GM19023 (cell line): ENCODE measurements around the gene P3H4.
A peak's percentile ranks its signal among the peaks of the same experiment; 100 is the strongest.
"Not testable (repeated sequence)": the region's sequence is repeated elsewhere in the genome, so short reads cannot be mapped to it uniquely, and the experiment has no call there.

Source experiments
- ATAC-seq: cut with Tn5 transposase; IDR thresholded peaks from one replicate; pipeline ENCODE4 v1.9.1; 2021; ENCODE audit warnings: mild to moderate bottlenecking, moderate library complexity; ENCODE audit not compliant: unreplicated experiment

Gene P3H4

DNA sequence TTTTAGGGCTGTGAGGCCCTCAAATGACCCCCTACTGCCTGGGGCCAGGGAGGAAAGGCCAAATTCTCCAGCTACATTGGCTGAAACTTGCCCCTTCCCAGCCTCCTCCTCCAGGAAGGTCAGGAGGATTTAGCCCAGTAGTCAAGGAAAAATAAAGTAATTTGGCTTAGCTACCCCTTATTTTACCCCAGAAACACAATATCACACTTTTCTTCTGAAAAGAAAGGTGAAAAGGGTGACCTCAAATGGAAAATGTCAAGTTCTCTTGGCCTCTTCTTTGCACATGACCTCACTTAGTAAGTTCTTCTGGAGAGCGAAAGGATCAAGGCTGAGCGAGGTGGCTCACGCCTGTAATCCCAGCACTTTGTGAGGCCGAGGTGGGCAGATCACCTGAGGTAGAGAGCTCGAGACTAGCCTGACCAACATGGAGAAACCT, 17.2 kb downstream of the P3H4 start:
- ATAC-seq = no peak

GRCh38 chr17:41793784-41794539, 17.8 kb downstream of the P3H4 start:
- ATAC-seq = no peak

DNA sequence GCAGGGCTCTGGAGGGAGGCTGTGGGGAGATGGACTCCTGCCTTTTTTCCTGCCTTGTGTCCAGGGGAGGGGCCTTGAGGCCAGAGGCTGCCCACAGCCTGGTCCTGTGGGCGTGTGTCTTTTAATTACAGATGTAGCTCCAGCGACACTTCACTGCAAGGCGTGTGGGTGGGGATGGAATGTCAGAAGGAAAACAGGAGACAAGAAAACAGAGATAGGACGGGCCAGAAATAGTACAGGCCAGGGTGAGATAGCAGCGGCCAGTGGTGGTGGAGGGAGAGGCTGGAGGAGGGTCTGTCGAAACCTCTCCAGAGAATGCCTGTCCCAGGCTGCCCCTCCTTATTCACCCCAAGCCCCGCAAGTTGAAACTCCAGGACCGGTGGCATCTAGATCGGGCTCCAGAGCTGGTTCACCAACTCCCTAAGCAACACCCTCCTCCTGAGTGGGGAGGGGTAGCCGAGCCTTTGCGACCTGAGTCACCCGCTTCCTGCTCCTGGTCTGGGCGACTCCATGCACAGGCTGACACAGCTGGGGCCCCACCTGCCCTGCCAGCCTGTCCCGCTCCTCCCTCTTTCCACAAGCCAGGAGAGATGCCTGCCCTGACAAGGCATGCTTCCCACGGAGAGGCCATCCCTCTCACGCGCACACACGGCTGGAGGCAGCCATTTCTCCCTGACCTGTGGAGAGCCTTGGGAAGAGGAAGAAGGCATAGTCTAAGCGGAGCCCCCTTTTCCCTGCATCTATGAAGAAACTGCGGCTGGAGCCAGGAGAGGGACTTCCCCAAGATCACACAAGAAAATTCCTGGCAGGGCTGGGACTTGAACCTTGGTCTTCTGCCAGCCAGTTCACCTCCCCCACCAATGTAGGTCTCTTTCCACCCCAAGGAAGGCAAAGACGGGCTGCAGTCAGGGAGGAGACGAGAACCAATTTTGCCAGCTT, 18.6 kb downstream of the P3H4 start:
- no peak for ATAC-seq

- ATAC-seq = no peak
Measured at GRCh38 chr17:41787021-41787418, 24.7 kb downstream of the P3H4 start.

- peak; percentile 77 for ATAC-seq
Measured at GRCh38 chr17:41786227-41787020, 25.3 kb downstream of the P3H4 start, which contains the start of gene JUP. JUP (minus strand) TSS chr17:41786711; CDS start chr17:41771854, 14,857 bp downstream.

DNA sequence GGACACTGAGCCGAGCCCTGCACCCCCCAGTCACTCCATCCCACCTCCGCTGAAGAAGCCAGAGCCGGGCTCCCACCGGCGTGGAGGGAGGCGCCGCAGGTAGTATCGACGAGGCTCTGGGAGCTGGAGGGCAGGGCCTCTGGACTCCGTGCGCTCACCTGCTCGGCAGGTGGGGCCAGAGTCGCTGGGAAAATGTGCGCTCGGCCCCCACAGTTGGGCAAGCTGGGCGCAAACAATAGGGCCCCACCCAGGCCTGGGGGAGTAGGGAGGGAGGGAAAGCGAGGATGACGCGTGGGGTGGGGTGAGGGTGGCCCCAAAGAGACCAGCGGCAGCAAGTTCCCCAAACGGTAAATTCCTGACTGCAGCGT, 25.9 kb downstream of the P3H4 start:
- no peak for ATAC-seq

- no peak for ATAC-seq
Measured at GRCh38 chr17:41785091-41785858, 26.5 kb downstream of the P3H4 start.

GRCh38 chr17:41784207-41784744, 27.5 kb downstream of the P3H4 start:
- no peak for ATAC-seq

DNA sequence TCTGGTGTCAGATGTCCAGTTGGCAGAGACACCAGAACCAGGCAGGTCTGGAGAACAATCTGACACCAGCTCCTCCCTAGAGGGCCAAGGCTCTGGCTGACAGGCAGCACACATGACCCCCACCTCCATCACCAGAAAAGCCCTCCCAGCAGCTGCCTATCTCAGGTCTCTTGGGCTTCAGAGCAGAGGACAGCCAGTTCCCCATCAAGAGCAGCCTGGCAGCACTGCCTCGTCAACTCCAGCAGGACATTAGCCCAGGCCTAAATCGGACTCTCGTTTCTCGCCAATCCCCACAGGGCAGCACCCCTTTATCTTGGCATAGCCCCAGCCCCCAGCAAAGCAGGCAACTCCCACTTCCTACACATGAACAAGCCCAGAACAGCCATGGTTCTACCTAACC, 29.6 kb downstream of the P3H4 start:
- ATAC-seq = no peak

DNA sequence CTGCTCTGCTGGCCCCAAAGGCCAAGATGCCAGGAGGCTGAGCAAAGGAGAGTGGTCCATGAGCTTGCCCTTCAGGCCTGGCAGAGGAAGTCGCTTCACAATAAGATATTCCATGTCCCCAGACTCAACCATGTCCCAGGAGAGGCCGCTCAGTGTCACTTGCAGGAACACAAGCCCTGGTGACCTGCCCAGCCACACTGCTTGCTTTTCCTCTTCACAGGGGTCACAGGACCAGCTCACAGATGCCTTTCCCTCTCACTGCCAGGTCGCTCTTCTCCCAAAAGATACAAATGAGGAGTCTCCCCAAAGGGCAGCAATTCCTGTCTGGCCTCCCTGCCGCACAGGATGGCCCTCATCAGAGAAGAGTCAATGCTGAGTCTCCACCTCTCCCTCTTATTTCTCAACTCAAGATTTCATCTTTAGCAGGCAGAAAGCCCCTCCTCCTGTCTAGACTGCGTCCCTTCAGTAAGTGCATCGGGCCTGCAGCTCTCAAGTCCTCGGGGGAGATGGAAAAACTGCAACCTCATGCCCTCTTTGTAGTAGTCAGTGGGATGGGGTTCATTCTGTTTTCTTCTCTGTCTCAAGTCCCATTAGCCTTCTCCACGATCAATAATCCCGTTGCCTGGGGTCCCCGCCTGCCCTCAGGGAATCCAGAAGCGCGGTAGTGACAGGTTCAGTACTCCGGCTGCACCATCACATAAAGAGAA, 30.2 kb downstream of the P3H4 start:
- no peak for ATAC-seq

GRCh38 chr17:41779954-41780353, 31.8 kb downstream of the P3H4 start:
- no peak for ATAC-seq

DNA sequence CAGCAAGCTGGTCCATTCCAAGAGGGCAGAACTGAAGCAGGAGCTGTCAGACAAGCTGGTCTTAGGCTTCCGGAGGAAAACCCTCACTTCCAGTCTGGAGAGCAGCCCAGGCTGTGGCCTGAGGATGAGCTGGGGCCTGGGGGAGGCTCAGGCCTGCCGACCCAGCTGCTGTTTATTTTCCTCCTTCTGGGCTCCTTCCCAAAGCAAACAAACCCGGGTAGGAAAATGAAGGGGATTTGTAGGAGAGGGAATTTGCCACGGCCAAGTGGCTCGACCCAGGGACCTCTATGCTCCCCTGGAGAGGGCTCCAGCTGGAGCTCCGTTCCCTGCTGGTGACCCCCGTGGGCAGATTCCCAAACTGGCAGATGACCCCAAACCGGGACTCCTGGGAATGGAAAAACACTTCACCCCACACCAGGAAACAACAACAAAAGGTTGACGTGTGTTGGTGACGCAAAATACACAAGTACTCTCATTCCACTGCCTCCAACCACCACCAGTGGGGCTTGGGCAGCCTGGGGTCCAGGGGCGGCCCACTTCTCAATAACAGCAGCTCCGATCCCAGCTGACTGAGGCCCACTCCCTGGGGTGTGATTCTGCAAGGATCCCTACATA, 34.1 kb downstream of the P3H4 start:
- no peak for ATAC-seq

GRCh38 chr17:41777157-41777573, 34.6 kb downstream of the P3H4 start:
- no peak for ATAC-seq

DNA sequence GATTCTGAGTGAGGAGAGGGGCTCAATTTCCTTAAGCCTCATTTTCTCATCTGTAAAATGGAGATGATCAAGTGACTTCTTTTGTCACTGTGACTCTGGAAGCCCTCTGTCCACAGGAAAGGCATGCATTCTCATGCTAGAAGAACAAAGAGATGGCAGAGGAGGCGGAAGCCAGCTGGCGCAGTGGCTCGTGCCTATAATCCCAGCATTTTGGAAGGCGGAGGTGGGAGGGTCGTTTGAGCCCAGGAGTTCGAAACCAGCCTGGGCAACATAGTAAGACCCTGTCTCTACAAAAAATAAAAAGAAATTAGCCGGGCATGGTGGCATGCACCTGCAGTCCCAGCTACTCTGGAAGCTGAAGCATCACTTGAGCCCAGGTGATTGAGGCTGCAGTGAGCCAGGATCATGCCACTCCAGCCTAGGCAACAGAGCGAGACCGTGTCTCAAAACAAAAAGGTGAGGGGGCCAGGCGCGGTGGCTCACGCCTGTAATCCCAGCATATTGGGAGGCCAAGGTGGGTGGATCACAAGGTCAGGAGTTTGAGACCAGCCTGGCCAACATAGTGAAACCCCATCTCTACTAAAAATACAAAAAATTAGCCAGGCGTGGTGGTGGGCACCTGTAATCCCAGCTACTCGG, 35.4 kb downstream of the P3H4 start:
- ATAC-seq = not testable (repeated sequence)

- no peak for ATAC-seq
Measured at GRCh38 chr17:41775394-41776226, 36.1 kb downstream of the P3H4 start.

GRCh38 chr17:41773731-41774193, 38.0 kb downstream of the P3H4 start:
- no peak for ATAC-seq

DNA sequence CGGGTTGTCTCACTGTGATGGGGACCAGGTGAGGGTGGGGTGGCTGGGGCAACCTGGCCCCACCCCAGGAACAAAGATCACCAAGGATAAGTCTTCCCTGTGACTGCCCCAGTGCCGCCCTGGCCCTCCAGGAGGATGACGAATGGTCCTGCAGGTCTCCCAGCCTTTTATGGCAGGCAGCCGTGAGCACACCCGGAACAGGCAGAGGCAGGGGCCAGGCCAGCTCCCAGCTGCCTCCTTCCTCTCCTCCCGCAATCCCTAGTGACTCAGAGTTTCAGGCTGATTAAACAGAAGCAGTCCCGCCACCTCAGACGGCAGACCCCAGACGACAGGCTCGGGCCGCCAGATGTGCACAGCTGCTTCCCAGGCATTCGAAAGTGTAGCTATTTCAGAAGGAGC, 38.6 kb downstream of the P3H4 start:
- no peak for ATAC-seq
